Bladder microvascular endothelial cell (primary cell): ENCODE results near the gene GGT6. TPM values are rescaled to one million over a fixed set of nuclear protein-coding genes. Genes with fewer than 3 reads are reported as not detected.

Experiments
- total RNA-seq: library from RNA; depleted of rRNA; stranded (reverse); fragments of >200 nt; gene quantifications from 2 replicates; pipeline ENCODE4 v1.2.3, GENCODE V29; 2014

Gene GGT6, protein sequence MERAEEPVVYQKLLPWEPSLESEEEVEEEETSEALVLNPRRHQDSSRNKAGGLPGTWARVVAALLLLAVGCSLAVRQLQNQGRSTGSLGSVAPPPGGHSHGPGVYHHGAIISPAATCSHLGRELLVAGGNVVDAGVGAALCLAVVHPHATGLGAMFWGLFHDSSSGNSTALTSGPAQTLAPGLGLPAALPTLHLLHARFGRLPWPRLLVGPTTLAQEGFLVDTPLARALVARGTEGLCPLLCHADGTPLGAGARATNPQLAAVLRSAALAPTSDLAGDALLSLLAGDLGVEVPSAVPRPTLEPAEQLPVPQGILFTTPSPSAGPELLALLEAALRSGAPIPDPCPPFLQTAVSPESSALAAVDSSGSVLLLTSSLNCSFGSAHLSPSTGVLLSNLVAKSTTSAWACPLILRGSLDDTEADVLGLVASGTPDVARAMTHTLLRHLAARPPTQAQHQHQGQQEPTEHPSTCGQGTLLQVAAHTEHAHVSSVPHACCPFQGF
- total RNA-seq: under 0.01 TPM in 1 of 2 replicates, not detected in the other

DNA sequence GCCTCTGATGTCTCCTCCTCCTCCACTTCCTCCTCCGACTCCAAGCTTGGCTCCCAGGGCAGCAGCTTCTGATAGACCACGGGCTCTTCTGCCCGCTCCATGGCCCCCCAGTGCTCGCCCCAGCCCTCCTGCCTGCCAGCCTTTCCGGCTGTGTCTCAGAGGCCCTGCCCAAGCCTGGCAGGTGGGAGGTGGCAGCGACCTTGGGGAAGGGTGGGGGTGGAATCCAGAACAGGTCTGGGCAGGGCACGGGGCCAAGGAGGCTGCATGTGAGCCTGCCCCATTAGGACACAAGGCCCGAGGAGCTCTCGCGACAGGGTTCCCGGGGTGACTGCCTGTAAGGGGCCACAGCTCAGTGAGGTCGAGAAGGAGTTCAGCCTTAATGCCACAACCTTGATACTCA lies at the start of gene GGT6:
TSS of gene GGT6 (minus strand) at position 157 of the 400 bp plus-strand sequence. CDS start at position 101, 56 bp downstream.

DNA sequence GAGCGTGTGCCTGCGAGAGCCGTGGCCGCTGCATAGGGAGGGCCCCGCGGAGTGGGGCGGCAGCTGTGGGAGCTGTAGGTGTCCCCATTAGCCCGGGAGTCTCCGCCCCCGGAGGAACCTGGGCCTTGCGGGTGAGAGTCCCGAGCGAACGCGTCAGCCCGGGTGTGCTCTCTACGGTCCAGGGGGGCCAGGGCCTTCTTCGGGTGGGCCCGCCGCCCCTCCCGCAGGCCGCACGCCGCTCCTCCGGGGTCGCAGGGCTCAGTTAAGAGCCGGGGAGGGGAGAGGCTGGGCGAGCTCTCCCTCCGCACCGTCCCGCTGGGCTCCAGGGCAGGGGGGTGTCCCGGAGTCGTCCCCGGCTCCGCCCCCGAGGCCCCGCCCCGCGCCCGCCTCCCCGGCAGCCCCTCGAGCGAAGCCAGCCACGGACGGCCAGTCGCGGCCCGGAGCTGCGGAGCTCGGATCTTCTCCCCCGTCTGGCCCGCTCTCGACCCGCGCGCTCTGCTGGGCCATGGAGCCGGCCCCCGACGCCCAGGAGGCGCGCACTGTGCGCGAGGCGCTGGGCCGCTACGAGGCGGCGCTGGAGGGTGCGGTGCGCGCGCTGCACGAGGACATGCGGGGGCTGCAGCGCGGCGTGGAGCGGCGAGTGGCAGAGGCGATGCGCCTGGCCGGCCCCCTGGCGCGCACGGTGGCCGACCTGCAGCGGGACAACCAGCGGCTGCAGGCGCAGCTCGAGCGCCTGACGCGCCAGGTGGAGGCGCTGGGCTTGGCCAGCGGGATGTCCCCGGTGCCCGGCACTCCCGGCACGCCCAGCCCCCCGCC lies 23.9 kb upstream of the GGT6 start, which contains the start of gene SMTNL2:
TSS of gene SMTNL2 (plus strand) at position 429 of the 816 bp plus-strand sequence. CDS start at position 506, 77 bp downstream.

DNA sequence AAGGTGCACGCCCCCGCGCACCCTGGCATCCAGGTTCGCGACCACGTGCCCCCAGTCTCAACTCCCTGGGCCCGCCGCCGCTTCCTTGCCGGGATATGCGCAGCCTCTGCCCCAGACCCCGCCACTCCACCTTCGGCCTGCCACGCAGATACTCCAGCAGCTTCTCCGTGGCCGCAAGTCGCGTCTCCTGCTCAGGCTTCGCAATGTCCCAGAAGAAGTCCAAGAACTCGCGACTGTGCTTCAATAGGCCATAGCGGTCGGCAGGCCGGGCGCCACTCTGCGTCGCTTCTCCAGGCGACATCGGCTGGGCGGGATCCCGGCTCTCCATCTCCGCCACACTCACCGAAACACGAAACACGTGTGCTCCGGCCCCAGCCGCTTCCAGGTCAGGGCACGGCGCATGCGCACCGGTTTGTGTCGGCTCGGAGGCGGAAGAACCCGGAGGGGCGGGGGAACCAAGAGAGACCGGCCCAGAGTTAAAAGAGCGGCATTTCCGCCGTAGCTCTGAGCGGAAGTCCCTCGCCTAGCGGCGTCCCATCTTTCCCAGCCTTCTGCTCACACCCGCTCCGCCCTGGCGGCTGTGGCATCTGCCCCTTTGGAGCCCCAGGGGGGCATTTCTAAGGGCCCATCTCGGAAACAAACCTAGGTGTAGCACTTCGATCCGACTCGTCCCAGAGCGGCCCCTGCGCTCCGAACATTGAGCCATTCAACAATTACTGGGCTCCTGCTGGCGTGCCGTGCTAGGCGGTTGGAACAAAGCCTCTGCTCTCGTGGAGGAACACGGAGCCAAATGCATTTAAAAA lies 5.2 kb downstream of the GGT6 start, which contains the start of gene MYBBP1A:
TSS of gene MYBBP1A (minus strand) at position 388 of the 803 bp plus-strand sequence. CDS start at position 328, 60 bp downstream.

Other genes with a start within 250 kb of the GGT6 start
- gene UBE2G1, start 193.9 kb downstream of the GGT6 start, total RNA-seq: 18.9 and 37.3 TPM in 2 replicates
- 0.49 and 1.1 TPM in 2 replicates for gene SPNS3, start 126.6 kb downstream of the GGT6 start, total RNA-seq
- 109 and 135 TPM in 2 replicates for gene SPNS2, start 61.7 kb downstream of the GGT6 start, total RNA-seq
- 33.4 and 42.7 TPM in 2 replicates for gene MYBBP1A, start 5.2 kb downstream of the GGT6 start, total RNA-seq
- gene SMTNL2, start 24.0 kb upstream of the GGT6 start, total RNA-seq: not detected in 2 replicates
- not detected in 2 replicates for gene ALOX15, start 81.1 kb upstream of the GGT6 start, total RNA-seq
- gene PELP1, start 143.6 kb upstream of the GGT6 start, total RNA-seq: 8.4 and 37.8 TPM in 2 replicates
- gene ARRB2, start 150.1 kb upstream of the GGT6 start, total RNA-seq: 3.9 and 6.3 TPM in 2 replicates
- gene MED11, start 170.9 kb upstream of the GGT6 start, total RNA-seq: 9.2 and 9.8 TPM in 2 replicates
- 0.19 TPM in 1 of 2 replicates, not detected in the other for gene ZMYND15, start 179.3 kb upstream of the GGT6 start, total RNA-seq
- gene CXCL16, start 179.4 kb upstream of the GGT6 start, total RNA-seq: 1.3 and 2.6 TPM in 2 replicates
- gene TM4SF5, start 211.3 kb upstream of the GGT6 start, total RNA-seq: not detected in 2 replicates
- 0.13 TPM in 1 of 2 replicates, not detected in the other for gene VMO1, start 225.8 kb upstream of the GGT6 start, total RNA-seq
- not detected in 2 replicates for gene GLTPD2, start 228.4 kb upstream of the GGT6 start, total RNA-seq
- 139 and 176 TPM in 2 replicates for gene PSMB6, start 235.6 kb upstream of the GGT6 start, total RNA-seq
- 26.4 and 39.3 TPM in 2 replicates for gene PLD2, start 246.6 kb upstream of the GGT6 start, total RNA-seq